IMR-90 (cell line): ENCODE measurements around the gene ZNF646. TPM values are rescaled to one million over a fixed set of nuclear protein-coding genes. Genes with fewer than 3 reads are reported as not detected.

Experiments
- ATAC-seq: fragments of 200-7000 bp; cut with Tn5 transposase; 2 replicates; pipeline ENCODE4 v1.9.1; 2020; ENCODE audit warnings: low read depth, mild to moderate bottlenecking, moderate library complexity
- BruUV-seq: library from RNA; stranded (reverse); fragments of 400-500 nt; replicated peaks from 2 replicates; lab custom pipeline; 2021; lab: Mats Ljungman, UMichigan
- CTCF ChIA-PET: fragments of 300-600 bp; formaldehyde crosslinking; extraction: SDS; loops from one replicate; lab custom pipeline; 2021; ENCODE audit warnings: antibody characterized with exemption; lab: Yijun Ruan, JAX
- POLR2A ChIA-PET: fragments of 300-600 bp; sonication (Branson Sonifier 250); formaldehyde crosslinking; loops from one replicate; lab custom pipeline; 2022; ENCODE audit warnings: antibody characterized with exemption; ENCODE audit not compliant: unreplicated experiment; lab: Charles Lee
- DNase-seq: peaks from one replicate; pipeline ENCODE4 v3.0.0; 2013
- H2AFZ ChIP-seq: replicated peaks from 2 replicates; pipeline ENCODE3; 2013; ENCODE audit warnings: low read length, mild to moderate bottlenecking; ENCODE audit not compliant: poor library complexity
- H2AK5ac ChIP-seq: 2 replicates; pipeline ENCODE4 v1.6.1; 2013; ENCODE audit warnings: low read depth, low read length, inconsistent platforms
- H2AK9ac ChIP-seq: replicated peaks from 2 replicates; pipeline ENCODE3; 2013; ENCODE audit warnings: mild to moderate bottlenecking, low read depth, low read length, moderate library complexity; ENCODE audit not compliant: poor library complexity
- H2BK120ac ChIP-seq: 2 replicates; pipeline ENCODE4 v1.6.1; 2013; ENCODE audit warnings: low read depth, low read length, inconsistent platforms
- H2BK15ac ChIP-seq: 3 replicates; pipeline ENCODE4 v1.6.1; 2013; ENCODE audit warnings: low read depth, low read length, inconsistent platforms
- H2BK20ac ChIP-seq: 2 replicates; pipeline ENCODE4 v1.6.1; 2013; ENCODE audit warnings: low read depth, mild to moderate bottlenecking, inconsistent platforms, low read length, moderate library complexity
- H2BK5ac ChIP-seq: 2 replicates; pipeline ENCODE4 v1.6.1; 2013; ENCODE audit warnings: mild to moderate bottlenecking, low read depth, low read length, inconsistent platforms; ENCODE audit not compliant: poor library complexity, severe bottlenecking
- H3K14ac ChIP-seq: replicated peaks from 2 replicates; pipeline ENCODE4 v1.6.1; 2013; ENCODE audit warnings: low read depth, low read length, inconsistent platforms
- H3K18ac ChIP-seq: 2 replicates; pipeline ENCODE4 v1.6.1; 2013; ENCODE audit warnings: low read depth, low read length, control low read depth
- H3K23ac ChIP-seq: 2 replicates; pipeline ENCODE4 v1.6.1; 2013; ENCODE audit warnings: low read depth, low read length, inconsistent platforms
- H3K27ac ChIP-seq: 2 replicates; pipeline ENCODE4 v1.5.1; 2013; ENCODE audit warnings: mild to moderate bottlenecking, control low read depth, low read length; ENCODE audit not compliant: insufficient read depth
- H3K27me3 ChIP-seq: 2 replicates; pipeline ENCODE4 v1.6.1; 2013; ENCODE audit warnings: low read length; ENCODE audit not compliant: control insufficient read depth, insufficient read depth
- H3K36me3 ChIP-seq: 2 replicates; pipeline ENCODE4 v1.6.1; 2013; ENCODE audit warnings: low read length, mixed read lengths; ENCODE audit not compliant: control insufficient read depth, insufficient read depth
- H3K4ac ChIP-seq: 2 replicates; pipeline ENCODE4 v1.6.1; 2013; ENCODE audit warnings: low read depth, low read length, inconsistent platforms
- H3K4me1 ChIP-seq: 2 replicates; pipeline ENCODE4 v1.6.1; 2013; ENCODE audit warnings: low read length, mixed read lengths; ENCODE audit not compliant: control insufficient read depth, insufficient read depth
- H3K4me2 ChIP-seq: 2 replicates; pipeline ENCODE4 v1.6.1; 2013; ENCODE audit warnings: low read depth, mild to moderate bottlenecking, control low read depth, low read length, moderate library complexity
- H3K4me3 ChIP-seq: 2 replicates; pipeline ENCODE4 v1.5.1; 2013; ENCODE audit warnings: low read depth, mild to moderate bottlenecking, control low read depth, low read length, moderate library complexity; ENCODE audit not compliant: insufficient read depth
- H3K56ac ChIP-seq: 2 replicates; pipeline ENCODE4 v1.6.1; 2013; ENCODE audit warnings: low read length, inconsistent platforms; ENCODE audit not compliant: insufficient read depth; ENCODE audit errors: extremely low read depth
- H3K79me1 ChIP-seq, 2 experiments: 2 replicates each; pipeline ENCODE4 v1.6.1; 2013; ENCODE audit warnings: low read length in 2 of 2, inconsistent platforms in 1 of 2, low read depth in 1 of 2
- H3K9ac ChIP-seq: 2 replicates; pipeline ENCODE4 v1.6.1; 2013; ENCODE audit warnings: low read depth, low read length, control low read depth
- H3K9me1 ChIP-seq: 2 replicates; pipeline ENCODE4 v1.6.1; 2013; ENCODE audit warnings: low read length, inconsistent platforms; ENCODE audit not compliant: insufficient read depth
- H3K9me3 ChIP-seq: 2 replicates; pipeline ENCODE4 v1.6.1; 2013; ENCODE audit warnings: low read length; ENCODE audit not compliant: control insufficient read depth, insufficient read depth
- H4K20me1 ChIP-seq: 2 replicates; pipeline ENCODE4 v1.6.1; 2013; ENCODE audit warnings: low read length, inconsistent platforms; ENCODE audit not compliant: insufficient read depth
- H4K5ac ChIP-seq: 2 replicates; pipeline ENCODE4 v1.6.1; 2013; ENCODE audit warnings: mild to moderate bottlenecking, low read depth, low read length, control low read depth
- H4K8ac ChIP-seq, 2 experiments: 2 replicates each; pipeline ENCODE4 v1.6.1; 2013; ENCODE audit warnings: low read depth in 2 of 2, low read length in 2 of 2, control low read depth in 1 of 2, inconsistent platforms in 1 of 2
- H4K91ac ChIP-seq: 2 replicates; pipeline ENCODE4 v1.6.1; 2013; ENCODE audit warnings: low read depth, low read length, inconsistent platforms; ENCODE audit not compliant: insufficient read depth
- BHLHE40 ChIP-seq: fragments of 150-350 bp; IDR thresholded peaks from 2 replicates; pipeline ENCODE4 v1.6.1; 2016; ENCODE audit warnings: mild to moderate bottlenecking, low read depth, low read length
- CEBPB ChIP-seq: IDR thresholded peaks from 2 replicates; pipeline ENCODE4 v1.6.1; 2012; ENCODE audit warnings: low read depth, low read length, improper control_type of control experiment
- CHD1 ChIP-seq: IDR thresholded peaks from 2 replicates; pipeline ENCODE4 v1.6.1; 2012; ENCODE audit warnings: low read depth, low read length, improper control_type of control experiment
- ELK1 ChIP-seq: fragments of 150-350 bp; IDR thresholded peaks from 2 replicates; pipeline ENCODE4 v1.6.1; 2016; ENCODE audit warnings: low read depth, mild to moderate bottlenecking, low read length, moderate library complexity, borderline replicate concordance
- FOS ChIP-seq: fragments of 150-350 bp; IDR thresholded peaks from 2 replicates; pipeline ENCODE4 v1.6.1; 2016; ENCODE audit warnings: low read depth, low read length
- MAFK ChIP-seq: IDR thresholded peaks from 2 replicates; pipeline ENCODE4 v1.6.1; 2012; ENCODE audit warnings: low read depth, low read length, improper control_type of control experiment
- MAZ ChIP-seq: IDR thresholded peaks from 2 replicates; pipeline ENCODE4 v1.6.1; 2012; ENCODE audit warnings: low read depth, mild to moderate bottlenecking, low read length, improper control_type of control experiment, moderate library complexity, borderline replicate concordance
- MXI1 ChIP-seq: IDR thresholded peaks from 2 replicates; pipeline ENCODE4 v1.6.1; 2012; ENCODE audit warnings: low read depth, mild to moderate bottlenecking, low read length, moderate library complexity, borderline replicate concordance
- NFE2L2 ChIP-seq: fragments of 150-350 bp; IDR thresholded peaks from 2 replicates; pipeline ENCODE4 v1.6.1; 2016; ENCODE audit warnings: low read depth, mild to moderate bottlenecking, low read length
- POLR2A ChIP-seq: IDR thresholded peaks from 2 replicates; pipeline ENCODE4 v1.6.1; 2012; ENCODE audit warnings: mild to moderate bottlenecking, low read depth, low read length
- RAD21 ChIP-seq: IDR thresholded peaks from 2 replicates; pipeline ENCODE4 v1.6.1; 2012; ENCODE audit warnings: low read length, improper control_type of control experiment
- RCOR1 ChIP-seq: IDR thresholded peaks from 2 replicates; pipeline ENCODE4 v1.6.1; 2012; ENCODE audit warnings: mild to moderate bottlenecking, low read length, improper control_type of control experiment; ENCODE audit not compliant: insufficient replicate concordance
- RFX5 ChIP-seq: IDR thresholded peaks from 2 replicates; pipeline ENCODE4 v1.8.0; 2012; ENCODE audit warnings: low read depth, mild to moderate bottlenecking, low read length, moderate library complexity
- SMC3 ChIP-seq: fragments of 150-350 bp; IDR thresholded peaks from 2 replicates; pipeline ENCODE4 v1.6.1; 2016; ENCODE audit warnings: low read depth, mild to moderate bottlenecking, antibody characterized with exemption, low read length, moderate library complexity
- USF2 ChIP-seq: fragments of 150-350 bp; IDR thresholded peaks from 2 replicates; pipeline ENCODE4 v1.6.1; 2017; ENCODE audit warnings: mild to moderate bottlenecking, antibody characterized with exemption, low read length, low read depth
- WGBS, 2 experiments: methylation state at CpG; one replicate each; pipeline versions ENCODE4 v1.1.5 to v1.1.7; 2013; ENCODE audit warnings: missing lambda C conversion rate in 2 of 2; ENCODE audit not compliant: insufficient read length in 1 of 2; ENCODE audit errors: extremely low coverage in 2 of 2; 5-methylcytosine and 5-hydroxymethylcytosine counted together
- dilution Hi-C: fragments of 300-500 bp; cut with HindIII; formaldehyde crosslinking; loops from one replicate; pipeline ENCODE4 v1.14.3; 2018; ENCODE audit warnings: low sequenced_read_pairs; ENCODE audit not compliant: unreplicated experiment
- in situ Hi-C: fragments of 300-500 bp; cut with MboI; formaldehyde crosslinking; loops from 3 replicates; pipeline ENCODE4 v1.14.3; 2019; ENCODE audit warnings: low sequenced_read_pairs, inconsistent platforms, mixed read lengths
- intact Hi-C: fragments of 100-400 bp; cut with micrococcal nuclease; formaldehyde crosslinking; loops from 2 replicates; pipeline ENCODE4 v1.10.0; 2022
- polyA plus RNA-seq, 3 experiments: library from polyadenylated mRNA; depleted of rRNA; stranded (reverse); fragments of >200 nt; gene quantifications; 2 replicates each; pipeline ENCODE4 v1.2.3, GENCODE V29; 2012; ENCODE audit warnings: low replicate concordance in 1 of 3
- total RNA-seq: library from RNA; depleted of rRNA; stranded (reverse); fragments of >200 nt; gene quantifications from 2 replicates; pipeline ENCODE4 v1.2.3, GENCODE V29; 2012

The ZNF646 gene
- total and polyA plus RNA-seq, 2 of the 4 experiments (the other 2 are of a cell fraction): 4.9 to 6.8 TPM

DNA sequence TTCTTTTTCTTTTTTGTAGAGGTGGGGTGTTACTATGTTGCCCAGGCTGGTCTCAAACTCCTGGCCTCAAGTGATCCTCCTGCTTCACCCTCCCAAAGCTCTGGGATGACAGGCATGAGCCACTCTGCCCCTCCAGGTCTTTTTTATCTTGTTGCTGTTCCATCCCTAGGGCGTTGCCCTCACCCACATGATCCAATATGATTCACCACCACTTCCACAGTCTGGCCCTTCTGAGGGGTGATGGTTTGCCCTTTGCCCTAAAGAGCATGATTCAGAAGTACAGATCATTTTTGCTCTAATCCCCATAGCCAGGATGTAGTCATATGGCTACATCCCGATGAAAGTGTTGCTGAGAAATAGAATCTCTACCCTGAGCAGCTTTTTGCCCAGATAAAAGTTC, 22.1 kb upstream of the ZNF646 start (continued):
- TF ChIP-seq MAFK: no peak

- ChIA-PET POLR2A (no interaction called here), CTCF (no interaction called here)
- Histone ChIP-seq H3K56ac (no peak overlapping the region), H3K9ac (no peak overlapping the region), H3K4me1 (peaks cover 2% of the 10 kb centered on the region; the same call in 1 of the 2 replicates), H4K20me1 (no peaks in the 10 kb centered on the region; the same call in 1 of the 2 replicates), H3K23ac (no peak overlapping the region), H4K91ac (no peak overlapping the region), H2BK5ac (no peak overlapping the region), H3K27me3 (no peaks in the 10 kb centered on the region), H3K9me3 (no peaks in the 10 kb centered on the region), H3K4me3 (no peak overlapping the region), H4K5ac (no peak overlapping the region), H2AK9ac (peak overlapping the region; percentile 11), H3K4me2 (no peak overlapping the region), H2AFZ (no peak overlapping the region), H3K14ac (no peak overlapping the region), H3K9me1 (peaks cover 7% of the 10 kb centered on the region), H3K79me1 (peaks cover 4 to 12% of the 10 kb centered on the region in 2 experiments; a peak in 3 of 4 replicates), H3K18ac (no peak overlapping the region), H2BK20ac (no peak overlapping the region), H4K8ac (no peak overlapping the region), H3K4ac (no peak overlapping the region), H3K27ac (no peak overlapping the region), H3K36me3 (peaks cover 4% of the 10 kb centered on the region), H2BK15ac (no peak overlapping the region), H2AK5ac (no peak overlapping the region), H2BK120ac (no peak overlapping the region)
- intact Hi-C loops (no loop called here), dilution Hi-C loops (no loop called here), in situ Hi-C loops (no loop called here)
- no peak for DNase-seq
- 90% methylated on average over 2 of the region's 4 CpGs; no CpG with 5 or more reads in 1 of the 2 experiments for WGBS, 2 experiments
- no TSS peak for BruUV-seq
- no peak for TF ChIP-seq MAFK
- TF ChIP-seq BHLHE40: no peak
- TF ChIP-seq ELK1: no peak
- no peak for TF ChIP-seq MAZ
- TF ChIP-seq MXI1: no peak
- TF ChIP-seq FOS: no peak
- no peak for TF ChIP-seq NFE2L2
- TF ChIP-seq CEBPB: no peak
- TF ChIP-seq RCOR1: no peak
- TF ChIP-seq POLR2A: no peak
- no peak for TF ChIP-seq CHD1
- TF ChIP-seq RFX5: no peak
- no peak for TF ChIP-seq RAD21
- TF ChIP-seq SMC3: no peak
- TF ChIP-seq USF2: no peak
- no peak for ATAC-seq
Measured at GRCh38 chr16:31055613-31056012, 18.6 kb upstream of the ZNF646 start.
